ENCODE measurements around the gene GABRA5.
"Not testable (repeated sequence)": the region's sequence is repeated elsewhere in the genome, so short reads cannot be mapped to it uniquely, and the experiment has no call there.

GABRA5 gene

DNA sequence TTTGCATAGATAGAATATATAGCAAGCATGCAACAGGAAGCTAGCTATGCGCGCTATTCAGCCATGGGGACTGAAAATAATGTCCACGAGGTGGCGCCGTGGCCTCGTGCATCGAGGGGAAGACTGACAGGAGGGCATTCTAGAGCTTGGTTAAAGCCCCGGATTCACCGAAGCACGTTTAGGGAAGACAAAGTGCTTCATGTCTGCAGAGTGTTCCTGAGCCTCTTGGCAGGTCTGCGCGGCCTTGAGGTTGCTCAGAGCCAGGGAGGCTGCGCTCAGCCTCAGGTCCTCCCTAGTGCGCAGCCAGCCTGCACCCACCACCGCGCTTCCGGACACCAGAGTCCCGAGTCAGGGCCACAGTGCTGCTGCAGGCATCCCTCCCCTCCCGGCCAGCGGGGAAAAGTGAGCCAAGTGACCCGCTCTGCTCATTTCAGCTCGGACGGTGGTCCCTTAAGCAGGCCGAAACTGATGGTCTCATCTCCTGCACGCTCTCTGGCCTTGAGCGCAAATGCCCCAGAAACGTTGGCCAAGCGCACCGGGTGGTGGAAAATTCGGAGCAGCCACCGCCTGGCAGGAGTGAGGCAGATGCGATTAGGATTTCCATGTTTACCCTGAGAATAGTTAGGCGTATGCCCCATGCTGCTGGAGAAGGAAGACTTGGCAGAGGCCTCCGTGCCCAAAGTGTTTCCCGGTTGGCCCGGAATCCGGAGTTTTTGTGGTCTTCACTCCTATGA is 24.8 kb downstream of the GABRA5 start:
- no peak for DNase-seq (ENCODE audit: low read depth)
- peak; percentile 41 for TF ChIP-seq CTCF (IDR thresholded peaks at IDR 0.05; ENCODE audit: low read depth, low read length, missing control alignments)
- H3K4me3 ChIP-seq (ENCODE audit: low read depth, low read length) = no peak overlapping the region

- H3K4me3 ChIP-seq (ENCODE audit: low read depth, low read length) = no peak overlapping the region
- no peak for TF ChIP-seq CTCF (IDR thresholded peaks at IDR 0.05; ENCODE audit: low read depth, low read length, missing control alignments)
- no peak for DNase-seq (ENCODE audit: low read depth)
Measured at GRCh38 chr15:26892182-26892518, 25.3 kb downstream of the GABRA5 start.

DNA sequence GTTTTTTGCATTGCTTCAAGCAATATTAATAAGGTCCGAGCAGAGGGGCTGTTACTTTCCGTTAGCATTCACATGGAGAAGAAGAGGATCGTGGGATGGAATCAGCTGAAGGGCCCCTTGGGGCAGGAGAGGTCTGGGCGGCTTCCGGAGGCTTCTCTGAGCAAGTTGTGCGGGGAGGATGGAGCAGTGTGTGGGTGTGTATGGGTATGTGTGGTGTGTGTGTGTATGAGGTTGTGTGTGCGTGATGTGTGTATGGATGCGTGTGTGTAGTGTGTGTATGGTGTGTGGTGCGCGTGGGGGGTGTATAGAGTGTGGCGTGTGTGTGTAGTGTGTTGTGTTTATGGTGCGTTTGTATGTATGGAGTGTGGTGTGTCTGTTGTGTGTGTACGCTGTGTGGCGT is 25.8 kb downstream of the GABRA5 start:
- no peak for TF ChIP-seq CTCF (IDR thresholded peaks at IDR 0.05; ENCODE audit: low read depth, low read length, missing control alignments)
- no peak for DNase-seq (ENCODE audit: low read depth)
- H3K4me3 ChIP-seq (ENCODE audit: low read depth, low read length) = no peak overlapping the region

GRCh38 chr15:26893351-26894065 is 26.6 kb downstream of the GABRA5 start:
- TF ChIP-seq CTCF (IDR thresholded peaks at IDR 0.05; ENCODE audit: low read depth, low read length, missing control alignments) = no peak
- no peak overlapping the region for H3K4me3 ChIP-seq (ENCODE audit: low read depth, low read length)
- DNase-seq (ENCODE audit: low read depth) = no peak

GRCh38 chr15:26894181-26894580 is 27.3 kb downstream of the GABRA5 start:
- no peak overlapping the region for H3K4me3 ChIP-seq (ENCODE audit: low read depth, low read length)
- TF ChIP-seq CTCF (IDR thresholded peaks at IDR 0.05; ENCODE audit: low read depth, low read length, missing control alignments) = no peak
- no peak for DNase-seq (ENCODE audit: low read depth)

- not testable (repeated sequence) for DNase-seq (ENCODE audit: low read depth); H3K4me3 ChIP-seq (ENCODE audit: low read depth, low read length)
Measured at GRCh38 chr15:26895346-26895745, 28.5 kb downstream of the GABRA5 start.

- DNase-seq (ENCODE audit: low read depth) = no peak
- no peak for TF ChIP-seq CTCF (IDR thresholded peaks at IDR 0.05; ENCODE audit: low read depth, low read length, missing control alignments)
- H3K4me3 ChIP-seq (ENCODE audit: low read depth, low read length) = no peak overlapping the region
Measured at GRCh38 chr15:26899658-26900057, 32.8 kb downstream of the GABRA5 start.
